T-helper 9 cell (primary cell): ENCODE data around the gene PTPN20.
"Not testable (repeated sequence)": the region's sequence is repeated elsewhere in the genome, so short reads cannot be mapped to it uniquely, and the experiment has no call there.

ENCODE experiments used
- DNase-seq: peaks from one replicate; pipeline ENCODE4 v3.0.0-alpha.2; 2020
- total RNA-seq, 2 donors: gene quantifications; one replicate each; lab custom pipeline; 2026; lab: John Stamatoyannopoulos, UW

Gene PTPN20
- 0 to 0.42 reads per million in 2 donors for total RNA-seq

- not testable (repeated sequence) for DNase-seq
Observed at GRCh38 chr10:46911144-46911876, at the start of gene PTPN20. TSS of gene PTPN20 (plus strand) at chr10:46911428. CDS start at chr10:46932500, 21,072 bp downstream.

GRCh38 chr10:46869716-46870115 lies 41.5 kb upstream of the PTPN20 start:
- not testable (repeated sequence) for DNase-seq

- not testable (repeated sequence) for DNase-seq
Observed at GRCh38 chr10:46871583-46871982, 39.6 kb upstream of the PTPN20 start.

GRCh38 chr10:46875304-46875703 lies 35.9 kb upstream of the PTPN20 start:
- DNase-seq = not testable (repeated sequence)

GRCh38 chr10:46876773-46877172 lies 34.5 kb upstream of the PTPN20 start:
- not testable (repeated sequence) for DNase-seq

GRCh38 chr10:46878761-46879160 lies 32.5 kb upstream of the PTPN20 start:
- DNase-seq = not testable (repeated sequence)

GRCh38 chr10:46890813-46891611 lies 20.2 kb upstream of the PTPN20 start:
- DNase-seq = not testable (repeated sequence)

- not testable (repeated sequence) for DNase-seq
Observed at GRCh38 chr10:46896762-46897692, 14.2 kb upstream of the PTPN20 start.

GRCh38 chr10:46901247-46901646 lies 10.0 kb upstream of the PTPN20 start:
- not testable (repeated sequence) for DNase-seq

- DNase-seq = not testable (repeated sequence)
Observed at GRCh38 chr10:46903874-46904273, 7.4 kb upstream of the PTPN20 start.

- not testable (repeated sequence) for DNase-seq
Observed at GRCh38 chr10:46906359-46906758, 4.9 kb upstream of the PTPN20 start.

- not testable (repeated sequence) for DNase-seq
Observed at GRCh38 chr10:46907185-46908117, 3.8 kb upstream of the PTPN20 start.

- not testable (repeated sequence) for DNase-seq
Observed at GRCh38 chr10:46922498-46922897, 11.3 kb downstream of the PTPN20 start.

- not testable (repeated sequence) for DNase-seq
Observed at GRCh38 chr10:46925156-46925555, 13.9 kb downstream of the PTPN20 start.

- not testable (repeated sequence) for DNase-seq
Observed at GRCh38 chr10:46925853-46926252, 14.6 kb downstream of the PTPN20 start.

GRCh38 chr10:46928810-46929209 lies 17.6 kb downstream of the PTPN20 start:
- DNase-seq = not testable (repeated sequence)

- DNase-seq = not testable (repeated sequence)
Observed at GRCh38 chr10:46932383-46932782, 21.2 kb downstream of the PTPN20 start.

- not testable (repeated sequence) for DNase-seq
Observed at GRCh38 chr10:46941091-46941490, 29.9 kb downstream of the PTPN20 start.

GRCh38 chr10:46948687-46949518 lies 37.7 kb downstream of the PTPN20 start:
- DNase-seq = not testable (repeated sequence)

- DNase-seq = not testable (repeated sequence)
Observed at GRCh38 chr10:46952540-46952939, 41.3 kb downstream of the PTPN20 start.
